ENCODE results near the gene ACTRT2.

The ACTRT2 gene

GRCh38 chr1:3015744-3016143 is 5.5 kb upstream of the ACTRT2 start:
- 91% methylated on average over 5 of the region's 5 CpGs for WGBS
- H3K27ac ChIP-seq (ENCODE audit: low read depth, low read length), result no peak overlapping the region
- H3K9me3 ChIP-seq (ENCODE audit: insufficient read depth, low read depth, low read length), result peaks cover 47% of the 10 kb centered on the region; the same call in 1 of the 2 replicates
- no peak overlapping the region for H3K9ac ChIP-seq (ENCODE audit: low read depth, low read length)
- H3K36me3 ChIP-seq (ENCODE audit: insufficient read depth, low read length), result no peaks in the 10 kb centered on the region
- H3K4me1 ChIP-seq (ENCODE audit: insufficient read depth, low read length), result no peaks in the 10 kb centered on the region
- peaks cover 9% of the 10 kb centered on the region for H3K27me3 ChIP-seq (ENCODE audit: insufficient read depth, low read length)
- H3K4me3 ChIP-seq (ENCODE audit: low read length), result no peak overlapping the region

GRCh38 chr1:3016641-3017439 is 4.4 kb upstream of the ACTRT2 start:
- no peaks in the 10 kb centered on the region for H3K4me1 ChIP-seq (ENCODE audit: insufficient read depth, low read length)
- H3K27me3 ChIP-seq (ENCODE audit: insufficient read depth, low read length), result peaks cover 9% of the 10 kb centered on the region
- 85% methylated on average over 22 of the region's 22 CpGs for WGBS
- peaks cover 39% of the 10 kb centered on the region; the same call in 1 of the 2 replicates for H3K9me3 ChIP-seq (ENCODE audit: insufficient read depth, low read depth, low read length)
- H3K9ac ChIP-seq (ENCODE audit: low read depth, low read length), result no peak overlapping the region
- H3K27ac ChIP-seq (ENCODE audit: low read depth, low read length), result no peak overlapping the region
- H3K36me3 ChIP-seq (ENCODE audit: insufficient read depth, low read length), result no peaks in the 10 kb centered on the region
- no peak overlapping the region for H3K4me3 ChIP-seq (ENCODE audit: low read length)

GRCh38 chr1:3017440-3018050 is 3.7 kb upstream of the ACTRT2 start:
- Histone ChIP-seq H3K36me3 (ENCODE audit: insufficient read depth, low read length) (no peaks in the 10 kb centered on the region), H3K4me1 (ENCODE audit: insufficient read depth, low read length) (no peaks in the 10 kb centered on the region), H3K9ac (ENCODE audit: low read depth, low read length) (no peak overlapping the region), H3K4me3 (ENCODE audit: low read length) (no peak overlapping the region), H3K9me3 (ENCODE audit: insufficient read depth, low read depth, low read length) (peaks cover 44% of the 10 kb centered on the region; the same call in 1 of the 2 replicates), H3K27me3 (ENCODE audit: insufficient read depth, low read length) (peaks cover 9% of the 10 kb centered on the region), H3K27ac (ENCODE audit: low read depth, low read length) (no peak overlapping the region)
- WGBS, result 87% methylated on average over 17 of the region's 17 CpGs

- H3K9ac ChIP-seq (ENCODE audit: low read depth, low read length), result no peak overlapping the region
- H3K27ac ChIP-seq (ENCODE audit: low read depth, low read length), result no peak overlapping the region
Observed at GRCh38 chr1:3018051-3018471, 3.2 kb upstream of the ACTRT2 start.

DNA sequence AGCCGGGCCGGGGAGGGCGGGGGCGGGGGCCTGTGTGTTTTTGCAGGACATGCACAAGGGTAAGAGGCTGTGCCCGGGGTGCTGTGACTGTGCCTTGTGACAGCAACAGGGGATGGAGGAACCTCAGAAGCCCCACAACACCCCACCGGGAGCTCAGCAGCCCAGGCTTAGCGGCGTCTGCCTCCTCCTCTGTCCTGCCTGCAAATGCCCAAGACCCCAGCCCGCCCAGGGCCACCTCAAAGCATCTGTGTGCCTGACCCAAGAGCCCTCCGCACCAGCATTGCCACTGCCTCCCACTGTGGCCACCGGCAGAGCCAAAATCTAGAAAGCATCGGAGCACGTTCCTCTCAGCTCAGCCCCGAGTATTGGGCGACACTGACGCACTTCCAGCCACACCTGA is 2.7 kb upstream of the ACTRT2 start:
- no peak overlapping the region for H3K4me3 ChIP-seq (ENCODE audit: low read length)
- no peak overlapping the region for H3K27ac ChIP-seq (ENCODE audit: low read depth, low read length)
- WGBS, result 94% methylated on average over 16 of the region's 16 CpGs
- no peaks in the 10 kb centered on the region for H3K4me1 ChIP-seq (ENCODE audit: insufficient read depth, low read length)
- peaks cover 4% of the 10 kb centered on the region; the same call in 1 of the 2 replicates for H3K27me3 ChIP-seq (ENCODE audit: insufficient read depth, low read length)
- peaks cover 50% of the 10 kb centered on the region; the same call in 1 of the 2 replicates for H3K9me3 ChIP-seq (ENCODE audit: insufficient read depth, low read depth, low read length)
- H3K9ac ChIP-seq (ENCODE audit: low read depth, low read length), result no peak overlapping the region
- no peaks in the 10 kb centered on the region for H3K36me3 ChIP-seq (ENCODE audit: insufficient read depth, low read length)

More at GRCh38 chr1:3018051-3018471, 3.2 kb upstream of the ACTRT2 start:
- 93% methylated on average over 16 of the region's 16 CpGs for WGBS
- H3K27me3 ChIP-seq (ENCODE audit: insufficient read depth, low read length), result peaks cover 4% of the 10 kb centered on the region
- H3K36me3 ChIP-seq (ENCODE audit: insufficient read depth, low read length), result no peaks in the 10 kb centered on the region
- peaks cover 47% of the 10 kb centered on the region; the same call in 1 of the 2 replicates for H3K9me3 ChIP-seq (ENCODE audit: insufficient read depth, low read depth, low read length)
- no peaks in the 10 kb centered on the region for H3K4me1 ChIP-seq (ENCODE audit: insufficient read depth, low read length)
- no peak overlapping the region for H3K4me3 ChIP-seq (ENCODE audit: low read length)

DNA sequence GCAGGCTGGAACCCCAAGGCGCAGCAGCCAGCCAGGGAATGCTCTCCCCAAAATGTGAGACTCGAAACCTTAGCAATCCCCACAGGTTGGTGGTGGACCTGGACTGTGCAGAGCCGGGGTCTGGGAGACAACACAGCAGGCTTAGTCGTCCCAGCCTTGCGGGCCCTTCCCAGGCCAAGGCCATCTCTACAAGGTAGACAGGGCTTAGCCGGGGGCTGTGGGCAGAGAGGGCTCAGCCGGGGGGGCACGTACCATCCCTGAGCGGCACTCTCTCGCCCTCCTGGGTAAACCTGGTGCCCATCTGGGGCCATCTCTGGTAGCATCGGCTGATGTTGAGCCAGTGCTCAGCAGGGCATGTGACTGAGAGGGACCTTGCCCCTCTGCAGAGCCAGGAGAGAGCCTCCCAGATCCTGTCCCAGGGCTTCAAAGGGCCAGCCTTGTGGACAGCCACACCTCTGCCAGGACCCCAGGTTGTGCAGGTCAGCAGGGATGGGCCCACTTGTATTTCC is 2.2 kb upstream of the ACTRT2 start:
- Histone ChIP-seq H3K27ac (ENCODE audit: low read depth, low read length) (no peak overlapping the region), H3K4me3 (ENCODE audit: low read length) (no peak overlapping the region), H3K27me3 (ENCODE audit: insufficient read depth, low read length) (peaks cover 4% of the 10 kb centered on the region; the same call in 1 of the 2 replicates), H3K4me1 (ENCODE audit: insufficient read depth, low read length) (no peaks in the 10 kb centered on the region), H3K9ac (ENCODE audit: low read depth, low read length) (no peak overlapping the region), H3K36me3 (ENCODE audit: insufficient read depth, low read length) (no peaks in the 10 kb centered on the region), H3K9me3 (ENCODE audit: insufficient read depth, low read depth, low read length) (peaks cover 48% of the 10 kb centered on the region; the same call in 1 of the 2 replicates)
- 91% methylated on average over 11 of the region's 11 CpGs for WGBS

DNA sequence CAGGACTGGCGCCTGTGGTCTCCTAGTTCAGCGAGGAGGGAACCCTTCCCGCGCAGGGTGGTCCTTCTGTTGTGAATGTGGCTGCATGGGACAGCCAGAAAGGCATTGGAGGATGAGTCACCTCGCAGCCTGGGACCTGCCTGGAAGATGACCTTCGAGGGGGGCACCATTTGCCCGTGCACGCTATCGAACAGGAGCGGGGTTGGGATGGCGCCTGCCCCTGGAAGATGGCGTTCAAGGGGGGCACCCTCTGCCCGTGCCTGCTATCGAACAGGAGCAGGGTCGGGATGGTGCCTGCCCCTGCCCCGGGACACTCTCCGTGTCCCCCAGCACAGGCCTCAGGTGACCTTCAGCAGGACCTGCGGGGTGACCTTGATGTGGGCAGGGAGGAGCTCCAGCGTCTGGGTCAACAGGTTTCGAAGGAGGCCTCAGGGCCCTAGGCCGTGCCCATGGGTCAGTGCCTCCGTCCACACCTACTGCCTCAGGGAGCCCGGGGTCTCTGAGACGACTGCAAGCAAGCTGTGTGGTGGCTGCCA is 1.7 kb upstream of the ACTRT2 start:
- Histone ChIP-seq H3K4me3 (ENCODE audit: low read length) (no peak overlapping the region), H3K36me3 (ENCODE audit: insufficient read depth, low read length) (no peaks in the 10 kb centered on the region), H3K9me3 (ENCODE audit: insufficient read depth, low read depth, low read length) (peaks cover 53% of the 10 kb centered on the region; the same call in 1 of the 2 replicates), H3K27me3 (ENCODE audit: insufficient read depth, low read length) (peaks cover 2% of the 10 kb centered on the region; the same call in 1 of the 2 replicates), H3K27ac (ENCODE audit: low read depth, low read length) (no peak overlapping the region), H3K9ac (ENCODE audit: low read depth, low read length) (no peak overlapping the region), H3K4me1 (ENCODE audit: insufficient read depth, low read length) (no peaks in the 10 kb centered on the region)
- 90% methylated on average over 24 of the region's 24 CpGs for WGBS

GRCh38 chr1:3020263-3020909 is 881 bp upstream of the ACTRT2 start:
- H3K9me3 ChIP-seq (ENCODE audit: insufficient read depth, low read depth, low read length), result peaks cover 55% of the 10 kb centered on the region
- H3K27ac ChIP-seq (ENCODE audit: low read depth, low read length), result no peak overlapping the region
- no peak overlapping the region for H3K4me3 ChIP-seq (ENCODE audit: low read length)
- no peak overlapping the region for H3K9ac ChIP-seq (ENCODE audit: low read depth, low read length)
- no peaks in the 10 kb centered on the region for H3K27me3 ChIP-seq (ENCODE audit: insufficient read depth, low read length)
- no peaks in the 10 kb centered on the region for H3K36me3 ChIP-seq (ENCODE audit: insufficient read depth, low read length)
- no peaks in the 10 kb centered on the region for H3K4me1 ChIP-seq (ENCODE audit: insufficient read depth, low read length)
- WGBS, result 81% methylated on average over 12 of the region's 12 CpGs

- Histone ChIP-seq H3K4me3 (ENCODE audit: low read length) (no peak overlapping the region), H3K27ac (ENCODE audit: low read depth, low read length) (no peak overlapping the region), H3K9ac (ENCODE audit: low read depth, low read length) (no peak overlapping the region), H3K27me3 (ENCODE audit: insufficient read depth, low read length) (no peaks in the 10 kb centered on the region), H3K36me3 (ENCODE audit: insufficient read depth, low read length) (no peaks in the 10 kb centered on the region), H3K4me1 (ENCODE audit: insufficient read depth, low read length) (no peaks in the 10 kb centered on the region), H3K9me3 (ENCODE audit: insufficient read depth, low read depth, low read length) (peaks cover 65% of the 10 kb centered on the region)
- WGBS, result 91% methylated on average over 28 of the region's 28 CpGs
Observed at GRCh38 chr1:3021801-3022401, 634 bp downstream of the ACTRT2 start.

DNA sequence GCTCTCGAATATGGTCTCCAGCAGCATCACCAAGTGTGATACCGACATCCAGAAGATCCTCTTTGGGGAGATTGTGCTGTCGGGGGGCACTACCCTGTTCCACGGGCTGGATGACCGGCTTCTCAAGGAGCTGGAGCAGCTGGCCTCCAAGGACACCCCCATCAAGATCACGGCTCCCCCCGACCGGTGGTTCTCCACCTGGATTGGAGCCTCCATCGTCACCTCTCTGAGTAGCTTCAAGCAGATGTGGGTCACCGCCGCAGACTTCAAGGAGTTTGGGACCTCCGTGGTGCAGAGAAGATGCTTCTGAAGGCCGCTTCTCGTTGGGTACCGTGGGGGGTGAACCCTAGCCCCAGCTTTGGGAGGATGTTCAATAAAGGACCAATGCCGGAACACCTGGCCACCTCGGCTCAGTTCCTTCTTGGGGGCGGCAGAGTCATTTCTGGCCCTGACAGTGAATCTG is 1.3 kb downstream of the ACTRT2 start:
- 87% methylated on average over 18 of the region's 18 CpGs for WGBS
- Histone ChIP-seq H3K27me3 (ENCODE audit: insufficient read depth, low read length) (no peaks in the 10 kb centered on the region), H3K9ac (ENCODE audit: low read depth, low read length) (no peak overlapping the region), H3K27ac (ENCODE audit: low read depth, low read length) (no peak overlapping the region), H3K4me3 (ENCODE audit: low read length) (no peak overlapping the region), H3K4me1 (ENCODE audit: insufficient read depth, low read length) (no peaks in the 10 kb centered on the region), H3K36me3 (ENCODE audit: insufficient read depth, low read length) (no peaks in the 10 kb centered on the region), H3K9me3 (ENCODE audit: insufficient read depth, low read depth, low read length) (peaks cover 65% of the 10 kb centered on the region)

Measured in HUES64 (cell line).